Mesenchymal stem cell (in vitro differentiated cells and primary cell): ENCODE results near the gene CD276.

ENCODE experiments used
- DNase-seq: peaks from one replicate; pipeline ENCODE4 v3.0.0-alpha.2; 2013
- H2AFZ ChIP-seq: one replicate; pipeline ENCODE4 v1.6.1; 2013; ENCODE audit warnings: low read depth, mild to moderate bottlenecking, control low read depth, inconsistent platforms, low read length, moderate library complexity
- H2AK5ac ChIP-seq: 2 replicates; pipeline ENCODE4 v1.6.1; 2013; ENCODE audit warnings: low read length, moderate library complexity, mild to moderate bottlenecking, inconsistent platforms; ENCODE audit not compliant: severe bottlenecking
- H2BK120ac ChIP-seq: one replicate; pipeline ENCODE4 v1.6.1; 2013; ENCODE audit warnings: low read depth, mild to moderate bottlenecking, inconsistent platforms, low read length, moderate library complexity
- H2BK12ac ChIP-seq, 2 experiments: one replicate each; pipeline ENCODE4 v1.6.1; 2013; ENCODE audit warnings: inconsistent platforms in 2 of 2, low read length in 2 of 2, mild to moderate bottlenecking in 2 of 2, moderate library complexity in 2 of 2, control low read depth in 1 of 2
- H2BK15ac ChIP-seq: one replicate; pipeline ENCODE4 v1.6.1; 2013; ENCODE audit warnings: mild to moderate bottlenecking, low read depth, inconsistent platforms; ENCODE audit not compliant: poor library complexity, severe bottlenecking
- H2BK5ac ChIP-seq: 2 replicates; pipeline ENCODE4 v1.6.1; 2013; ENCODE audit warnings: low read depth, mild to moderate bottlenecking, low read length, control low read depth, inconsistent platforms; ENCODE audit not compliant: poor library complexity, severe bottlenecking
- H3K14ac ChIP-seq, 2 experiments: one replicate each; pipeline ENCODE4 v1.6.1; 2013; ENCODE audit warnings: inconsistent platforms in 2 of 2, low read length in 2 of 2, control low read depth in 1 of 2, mild to moderate bottlenecking in 1 of 2, moderate library complexity in 1 of 2
- H3K18ac ChIP-seq, 2 experiments: one replicate each; pipeline ENCODE4 v1.6.1; 2013; ENCODE audit warnings: inconsistent platforms in 2 of 2, low read length in 2 of 2, control low read depth in 1 of 2, low read depth in 1 of 2, mild to moderate bottlenecking in 1 of 2
- H3K23ac ChIP-seq, 2 experiments: one replicate each; pipeline ENCODE4 v1.6.1; 2013; ENCODE audit warnings: inconsistent platforms in 2 of 2, low read length in 2 of 2, mild to moderate bottlenecking in 2 of 2, moderate library complexity in 2 of 2, control low read depth in 1 of 2
- H3K27ac ChIP-seq: 2 replicates; pipeline ENCODE4 v1.5.1; 2013; ENCODE audit warnings: mild to moderate bottlenecking, moderate library complexity, low read length, control low read depth, inconsistent platforms; ENCODE audit not compliant: poor library complexity, severe bottlenecking
- H3K27me3 ChIP-seq, 2 experiments: 2 replicates each; pipeline versions ENCODE4 v1.6.1 to v1.7.0; 2013; ENCODE audit warnings: low read length in 2 of 2, mild to moderate bottlenecking in 2 of 2, moderate library complexity in 2 of 2, control low read depth in 1 of 2, inconsistent platforms in 1 of 2; ENCODE audit not compliant: control insufficient read depth in 1 of 2, insufficient read depth in 1 of 2
- H3K36me3 ChIP-seq, 2 experiments: 2 replicates each; pipeline versions ENCODE4 v1.6.1 to v1.7.0; 2013; ENCODE audit warnings: low read length in 2 of 2, control low read depth in 1 of 2, inconsistent platforms in 1 of 2, low read depth in 1 of 2, mild to moderate bottlenecking in 1 of 2; ENCODE audit not compliant: insufficient read depth in 2 of 2, control insufficient read depth in 1 of 2
- H3K4ac ChIP-seq, 2 experiments: one replicate each; pipeline ENCODE4 v1.6.1; 2013; ENCODE audit warnings: inconsistent platforms in 2 of 2, low read length in 2 of 2, mild to moderate bottlenecking in 2 of 2, moderate library complexity in 2 of 2, control low read depth in 1 of 2, low read depth in 1 of 2
- H3K4me1 ChIP-seq: 2 replicates; pipeline ENCODE4 v1.6.1; 2013; ENCODE audit warnings: low read depth, low read length, control low read depth; ENCODE audit not compliant: control insufficient read depth, insufficient read depth
- H3K4me2 ChIP-seq: 2 replicates; pipeline ENCODE4 v1.6.1; 2013; ENCODE audit warnings: low read length, mild to moderate bottlenecking, inconsistent platforms; ENCODE audit not compliant: poor library complexity, severe bottlenecking
- H3K4me3 ChIP-seq, 2 experiments: 2 replicates each; pipeline versions ENCODE4 v1.5.1 to v1.7.0; 2013; ENCODE audit warnings: low read length in 2 of 2, mild to moderate bottlenecking in 2 of 2, control low read depth in 1 of 2, low read depth in 1 of 2; ENCODE audit not compliant: insufficient read depth in 1 of 2
- H3K79me1 ChIP-seq: replicated peaks from 2 replicates; pipeline ENCODE4 v1.6.1; 2013; ENCODE audit warnings: mild to moderate bottlenecking, control low read depth, low read length, inconsistent platforms; ENCODE audit not compliant: poor library complexity, severe bottlenecking
- H3K9ac ChIP-seq: 2 replicates; pipeline ENCODE4 v1.7.0; 2013; ENCODE audit warnings: mild to moderate bottlenecking, low read length, moderate library complexity
- H3K9me3 ChIP-seq: 2 replicates; pipeline ENCODE4 v1.7.0; 2013; ENCODE audit warnings: mild to moderate bottlenecking, low read length; ENCODE audit not compliant: control insufficient read depth
- H4K8ac ChIP-seq: one replicate; pipeline ENCODE4 v1.6.1; 2013; ENCODE audit warnings: inconsistent platforms, mild to moderate bottlenecking, low read length, moderate library complexity
- H4K91ac ChIP-seq: one replicate; pipeline ENCODE4 v1.6.1; 2013; ENCODE audit warnings: mild to moderate bottlenecking, low read length, inconsistent platforms
- WGBS: methylation state at CpG from one replicate; pipeline ENCODE4 v1.1.7; 2013; ENCODE audit warnings: mixed read lengths; 5-methylcytosine and 5-hydroxymethylcytosine counted together

The CD276 gene

GRCh38 chr15:73695773-73696640, 11.8 kb downstream of the CD276 start:
- peak overlapping the region; percentile 69 for H4K8ac ChIP-seq
- no peaks in the 10 kb centered on the region for H3K9me3 ChIP-seq
- 75% methylated on average over 15 of the region's 16 CpGs for WGBS
- H3K23ac ChIP-seq: peak overlapping the region in 1 of 2 experiments; percentile 16
- peak overlapping the region; percentile 89 to 91 for H2BK12ac ChIP-seq
- no peak overlapping the region for H3K4me2 ChIP-seq
- H2AFZ ChIP-seq: no peak overlapping the region
- H2BK120ac ChIP-seq: peak overlapping the region; percentile 80
- peak overlapping the region; percentile 71 for H3K9ac ChIP-seq
- no peak overlapping the region for H3K4me3 ChIP-seq
- H3K36me3 ChIP-seq: peaks cover 18 to 55% of the 10 kb centered on the region in 2 experiments
- no peak for DNase-seq
- H2BK15ac ChIP-seq: peak overlapping the region; percentile 82
- H2BK5ac ChIP-seq: no peak overlapping the region
- H4K91ac ChIP-seq: peak overlapping the region; percentile 95
- H3K14ac ChIP-seq: peak overlapping the region in 1 of 2 experiments; percentile 86
- H3K27ac ChIP-seq: peak overlapping the region; percentile 68
- H2AK5ac ChIP-seq: peak overlapping the region; percentile 65
- peak overlapping the region; percentile 63 to 90 for H3K4ac ChIP-seq
- H3K27me3 ChIP-seq: no peaks in the 10 kb centered on the region
- peaks cover 27% of the 10 kb centered on the region for H3K4me1 ChIP-seq
- H3K79me1 ChIP-seq: peaks cover 42% of the 10 kb centered on the region
- H3K18ac ChIP-seq: peak overlapping the region; percentile 59 to 86

GRCh38 chr15:73696641-73697001, 12.4 kb downstream of the CD276 start:
- H2BK12ac ChIP-seq: peak overlapping the region; percentile 64 to 88
- H3K36me3 ChIP-seq: peaks cover 20 to 62% of the 10 kb centered on the region in 2 experiments
- no peaks in the 10 kb centered on the region for H3K27me3 ChIP-seq
- WGBS: 75% methylated on average over 1 of the region's 1 CpG
- H3K4me2 ChIP-seq: peak overlapping the region; percentile 8
- no peaks in the 10 kb centered on the region for H3K9me3 ChIP-seq
- H3K4ac ChIP-seq: peak overlapping the region; percentile 63 to 90
- DNase-seq: no peak
- H3K9ac ChIP-seq: peak overlapping the region; percentile 71
- no peak overlapping the region for H3K23ac ChIP-seq
- H3K4me1 ChIP-seq: peaks cover 24% of the 10 kb centered on the region
- no peak overlapping the region for H3K4me3 ChIP-seq
- H3K14ac ChIP-seq: peak overlapping the region in 1 of 2 experiments; percentile 5
- peak overlapping the region; percentile 65 for H2AK5ac ChIP-seq
- peak overlapping the region; percentile 34 to 86 for H3K18ac ChIP-seq
- H4K8ac ChIP-seq: peak overlapping the region; percentile 84
- H3K79me1 ChIP-seq: peaks cover 44% of the 10 kb centered on the region
- H2BK15ac ChIP-seq: peak overlapping the region; percentile 87
- no peak overlapping the region for H2BK5ac ChIP-seq
- peak overlapping the region; percentile 80 for H2BK120ac ChIP-seq
- no peak overlapping the region for H2AFZ ChIP-seq
- peak overlapping the region; percentile 68 for H3K27ac ChIP-seq
- peak overlapping the region; percentile 95 for H4K91ac ChIP-seq

GRCh38 chr15:73697033-73697467, 12.9 kb downstream of the CD276 start:
- Histone ChIP-seq H3K4me1 (peaks cover 21% of the 10 kb centered on the region), H2BK120ac (peak overlapping the region; percentile 80), H2BK5ac (no peak overlapping the region), H4K8ac (peak overlapping the region; percentile 84), H3K4me3 (no peak overlapping the region), H2BK12ac (peak overlapping the region in 1 of 2 experiments; percentile 64), H3K9ac (peak overlapping the region; percentile 71), H3K23ac (no peak overlapping the region), H3K36me3 (peaks cover 22 to 64% of the 10 kb centered on the region in 2 experiments), H2AK5ac (no peak overlapping the region), H3K27me3 (no peaks in the 10 kb centered on the region), H3K9me3 (no peaks in the 10 kb centered on the region), H3K4ac (peak overlapping the region; percentile 63 to 90), H3K4me2 (peak overlapping the region; percentile 8), H3K18ac (peak overlapping the region in 1 of 2 experiments; percentile 86), H3K14ac (no peak overlapping the region), H3K27ac (peak overlapping the region; percentile 68), H4K91ac (peak overlapping the region; percentile 95), H2BK15ac (no peak overlapping the region), H2AFZ (no peak overlapping the region), H3K79me1 (peaks cover 48% of the 10 kb centered on the region)
- DNase-seq: peak; percentile 96
- WGBS: 3% methylated on average over 9 of the region's 9 CpGs
